ENCODE measurements around the gene KATNB1. TPM values are rescaled to one million over a fixed set of nuclear protein-coding genes. Genes with fewer than 3 reads are reported as not detected.

The KATNB1 gene
- polyA plus RNA-seq, 1 of the 3 experiments (the other 2 are of a cell fraction): 43.7 TPM

GRCh38 chr16:57786632-57787518 is 51.3 kb downstream of the KATNB1 start:
- Histone ChIP-seq H3K36me3 (replicated peaks in 1 of 2; ENCODE audit: control insufficient read depth in 1 of 2, insufficient read depth in 2 of 2, low read length in 1 of 2) (peaks cover 15 to 28% of the 10 kb centered on the region in 2 experiments), H4K20me1 (ENCODE audit: insufficient read depth) (0 out of 2 replicates have a peak, but pooled peaks cover 8% of the 10 kb centered on the region)
- POLR2A ChIA-PET: no interaction called here

GRCh38 chr16:57787519-57787905 is 51.9 kb downstream of the KATNB1 start:
- no peak for TF ChIP-seq EZH2phosphoT487 (IDR thresholded peaks at IDR 0.05; ENCODE audit: borderline replicate concordance, low read depth)
- TF ChIP-seq TAF1 (IDR thresholded peaks at IDR 0.05; ENCODE audit: borderline replicate concordance, low read depth, low read length): no peak
- no peak for TF ChIP-seq TCF12 (IDR thresholded peaks at IDR 0.05)
- no peak for TF ChIP-seq ELF1 (IDR thresholded peaks at IDR 0.05)
- no peak for TF ChIP-seq GATA2 (CRISPR knock-in tag; IDR thresholded peaks at IDR 0.05)
- no peak for TF ChIP-seq USF2 (IDR thresholded peaks at IDR 0.05; ENCODE audit: borderline replicate concordance, low read depth, low read length)
- no peak for TF ChIP-seq SMC3 (IDR thresholded peaks at IDR 0.05; ENCODE audit: low read depth, low read length)
- TF ChIP-seq FOXJ3 (CRISPR knock-in tag; IDR thresholded peaks at IDR 0.05): no peak
- no peak for TF ChIP-seq RAD21 (IDR thresholded peaks at IDR 0.05; ENCODE audit: low read length)
- Histone ChIP-seq H3K9me2 (no peaks in the 10 kb centered on the region), H3K27me3 (ENCODE audit: insufficient read depth) (no peaks in the 10 kb centered on the region), H2AFZ (ENCODE audit: low read depth) (no peak overlapping the region), H3K4me3 (ENCODE audit: low read depth in 2 of 2, low read length in 1 of 2) (no peak overlapping the region), H3K4me2 (no peak overlapping the region), H3K9ac (no peak overlapping the region), H3K36me3 (replicated peaks in 1 of 2; ENCODE audit: control insufficient read depth in 1 of 2, insufficient read depth in 2 of 2, low read length in 1 of 2) (peaks cover 15 to 32% of the 10 kb centered on the region in 2 experiments), H3K9me3 (no peaks in the 10 kb centered on the region), H3K4me1 (ENCODE audit: control insufficient read depth in 1 of 2, insufficient read depth in 2 of 2, low read depth in 1 of 2, low read length in 1 of 2) (no peaks in the 10 kb centered on the region), H3F3A (replicated peaks; ENCODE audit: insufficient read depth) (peaks cover 3% of the 10 kb centered on the region), H4K20me1 (ENCODE audit: insufficient read depth) (0 out of 2 replicates have a peak, but pooled peaks cover 8% of the 10 kb centered on the region), H3K79me2 (ENCODE audit: insufficient read depth) (peaks cover 20% of the 10 kb centered on the region; the same call in 1 of the 2 replicates), H3K27ac (ENCODE audit: low read depth in 2 of 2, low read length in 1 of 2) (no peak overlapping the region)
- POLR2A ChIA-PET: no interaction called here
- WGBS (ENCODE audit: low lambda C conversion rate): 75% methylated on average over 4 of the region's 8 CpGs
- DNase-seq: no peak
- CTCF ChIA-PET: interaction anchor here (1.2 to 1.5 kb wide), 3 partner anchors 8 to 76 kb away, joined by 3 to 5 read pairs (median 4); no protein-coding TSS in a partner anchor

More at GRCh38 chr16:57786632-57787518, 51.3 kb downstream of the KATNB1 start:
- DNase-seq: no peak
- Histone ChIP-seq H3F3A (replicated peaks; ENCODE audit: insufficient read depth) (no peaks in the 10 kb centered on the region), H3K9ac (no peak overlapping the region), H2AFZ (ENCODE audit: low read depth) (no peak overlapping the region), H3K79me2 (ENCODE audit: insufficient read depth) (peaks cover 19% of the 10 kb centered on the region; the same call in 1 of the 2 replicates), H3K27ac (ENCODE audit: low read depth in 2 of 2, low read length in 1 of 2) (no peak overlapping the region), H3K9me3 (no peaks in the 10 kb centered on the region), H3K4me1 (ENCODE audit: control insufficient read depth in 1 of 2, insufficient read depth in 2 of 2, low read depth in 1 of 2, low read length in 1 of 2) (no peaks in the 10 kb centered on the region), H3K9me2 (no peaks in the 10 kb centered on the region), H3K27me3 (ENCODE audit: insufficient read depth) (no peaks in the 10 kb centered on the region), H3K4me3 (ENCODE audit: low read depth in 2 of 2, low read length in 1 of 2) (no peak overlapping the region), H3K4me2 (no peak overlapping the region)
- WGBS (ENCODE audit: low lambda C conversion rate): 91% methylated on average over 14 of the region's 26 CpGs
- CTCF ChIA-PET: interaction anchor here (1.1 to 1.5 kb wide), 5 partner anchors 8 to 137 kb away, joined by 3 to 5 read pairs (median 3); no protein-coding TSS in a partner anchor
- TF ChIP-seq TEAD4 (IDR thresholded peaks at IDR 0.05; ENCODE audit: borderline replicate concordance, insufficient read depth): no peak
- TF ChIP-seq EZH2phosphoT487 (IDR thresholded peaks at IDR 0.05; ENCODE audit: borderline replicate concordance, low read depth): no peak
- TF ChIP-seq RXRA (IDR thresholded peaks at IDR 0.05; ENCODE audit: borderline replicate concordance, low read depth): no peak
- TF ChIP-seq IRF3 (IDR thresholded peaks at IDR 0.05; ENCODE audit: low read depth, low read length): no peak
- no peak for TF ChIP-seq CHD2 (IDR thresholded peaks at IDR 0.05; ENCODE audit: low read length, partially characterized antibody)
- TF ChIP-seq NRF1 (IDR thresholded peaks at IDR 0.05; ENCODE audit: low read depth, low read length): no peak
- no peak for TF ChIP-seq USF1 (IDR thresholded peaks at IDR 0.05; ENCODE audit: borderline replicate concordance, low read depth)
- no peak for TF ChIP-seq MEF2A (IDR thresholded peaks at IDR 0.05; ENCODE audit: borderline replicate concordance, low read depth)
- TF ChIP-seq RFX5 (IDR thresholded peaks at IDR 0.05; ENCODE audit: low read length): no peak
- TF ChIP-seq TAF1 (IDR thresholded peaks at IDR 0.05; ENCODE audit: borderline replicate concordance, low read depth, low read length): no peak
